GM18858 (cell line): Measurements from ENCODE around the gene ABCA13.
"Not testable (repeated sequence)": the region's sequence is repeated elsewhere in the genome, so short reads cannot be mapped to it uniquely, and the experiment has no call there.

ENCODE experiments used
- ATAC-seq: cut with Tn5 transposase; IDR thresholded peaks from one replicate; pipeline ENCODE4 v1.9.1; 2021; ENCODE audit not compliant: unreplicated experiment

Gene ABCA13

GRCh38 chr7:48173313-48173712, 2.1 kb downstream of the ABCA13 start:
- ATAC-seq, result no peak

- ATAC-seq, result no peak
Measured at GRCh38 chr7:48173756-48174382, 2.6 kb downstream of the ABCA13 start.

GRCh38 chr7:48175019-48175418, 3.8 kb downstream of the ABCA13 start:
- no peak for ATAC-seq

GRCh38 chr7:48176356-48176893, 5.2 kb downstream of the ABCA13 start:
- ATAC-seq, result no peak

- ATAC-seq, result no peak
Measured at GRCh38 chr7:48177271-48177670, 6.0 kb downstream of the ABCA13 start.

- no peak for ATAC-seq
Measured at GRCh38 chr7:48179496-48180030, 8.3 kb downstream of the ABCA13 start.

- ATAC-seq, result no peak
Measured at GRCh38 chr7:48180981-48181380, 9.7 kb downstream of the ABCA13 start.

GRCh38 chr7:48182718-48183369, 11.6 kb downstream of the ABCA13 start:
- no peak for ATAC-seq

GRCh38 chr7:48183370-48183743, 12.1 kb downstream of the ABCA13 start:
- no peak for ATAC-seq

- ATAC-seq, result no peak
Measured at GRCh38 chr7:48183965-48184364, 12.7 kb downstream of the ABCA13 start.

GRCh38 chr7:48188776-48189520, 17.7 kb downstream of the ABCA13 start:
- no peak for ATAC-seq

- ATAC-seq, result no peak
Measured at GRCh38 chr7:48192996-48193395, 21.7 kb downstream of the ABCA13 start.

- ATAC-seq, result no peak
Measured at GRCh38 chr7:48193421-48193820, 22.2 kb downstream of the ABCA13 start.

- ATAC-seq, result not testable (repeated sequence)
Measured at GRCh38 chr7:48200946-48201589, 29.8 kb downstream of the ABCA13 start.

GRCh38 chr7:48202916-48203315, 31.7 kb downstream of the ABCA13 start:
- ATAC-seq, result not testable (repeated sequence)

GRCh38 chr7:48207155-48207675, 36.0 kb downstream of the ABCA13 start:
- no peak for ATAC-seq

GRCh38 chr7:48209004-48209600, 37.8 kb downstream of the ABCA13 start:
- ATAC-seq, result no peak

GRCh38 chr7:48213226-48213625, 42.0 kb downstream of the ABCA13 start:
- ATAC-seq, result no peak

GRCh38 chr7:48217266-48217665, 46.0 kb downstream of the ABCA13 start:
- no peak for ATAC-seq

- ATAC-seq, result no peak
Measured at GRCh38 chr7:48217753-48218152, 46.5 kb downstream of the ABCA13 start.

GRCh38 chr7:48224042-48224441, 52.8 kb downstream of the ABCA13 start:
- no peak for ATAC-seq
